IgD-negative memory B cell (primary cell): ENCODE data around the gene TRIM41. TPM values are rescaled to one million over a fixed set of nuclear protein-coding genes. Genes with fewer than 3 reads are reported as not detected.

Experiments used
- H3K27ac Mint-ChIP-seq, 3 donors: one replicate each; pipeline ENCODE4 v1.8.0; 2020 to 2022; ENCODE audit warnings: mild to moderate bottlenecking in 3 of 3, mixed read lengths in 3 of 3, moderate library complexity in 1 of 3
- H3K27me3 Mint-ChIP-seq: one replicate; pipeline ENCODE4 v1.8.0; 2021; ENCODE audit warnings: mixed read lengths
- H3K36me3 Mint-ChIP-seq: one replicate; pipeline ENCODE4 v1.8.0; 2020; ENCODE audit warnings: mild to moderate bottlenecking, mixed read lengths
- H3K4me1 Mint-ChIP-seq, 3 donors: one replicate each; pipeline ENCODE4 v1.8.0; 2020 to 2022; ENCODE audit warnings: mixed read lengths in 3 of 3, mild to moderate bottlenecking in 1 of 3
- H3K4me3 Mint-ChIP-seq, 4 donors: one replicate each; pipeline ENCODE4 v1.8.0; 2020 to 2022; ENCODE audit warnings: mild to moderate bottlenecking in 4 of 4, mixed read lengths in 4 of 4, moderate library complexity in 3 of 4
- H3K9me3 Mint-ChIP-seq, 3 donors: one replicate each; pipeline ENCODE4 v1.8.0; 2020 to 2021; ENCODE audit warnings: mixed read lengths in 3 of 3, mild to moderate bottlenecking in 1 of 3
- polyA plus RNA-seq: library from polyadenylated mRNA; unstranded; fragments of 300-500 nt; fragmentation: Illumina TruSeq; gene quantifications from one replicate; pipeline ENCODE4 v1.2.3, GENCODE V29; 2021

The TRIM41 gene
- polyA plus RNA-seq, 1 donor from 2014 or later = 1.3 TPM

- peaks cover 12 to 18% (median 14%) of the 10 kb centered on the region in 3 donors for H3K4me1 Mint-ChIP-seq
- no peaks in the 10 kb centered on the region for H3K9me3 Mint-ChIP-seq
- peak overlapping the region in 1 of 3 donors; percentile 56 for H3K27ac Mint-ChIP-seq
- peaks cover 2% of the 10 kb centered on the region for H3K36me3 Mint-ChIP-seq
- H3K4me3 Mint-ChIP-seq = peak overlapping the region in 1 of 4 donors; percentile 24
- H3K27me3 Mint-ChIP-seq = no peaks in the 10 kb centered on the region
These were observed 14.0 kb downstream of the TRIM41 start for GRCh38 chr5:181236954-181237641.

DNA sequence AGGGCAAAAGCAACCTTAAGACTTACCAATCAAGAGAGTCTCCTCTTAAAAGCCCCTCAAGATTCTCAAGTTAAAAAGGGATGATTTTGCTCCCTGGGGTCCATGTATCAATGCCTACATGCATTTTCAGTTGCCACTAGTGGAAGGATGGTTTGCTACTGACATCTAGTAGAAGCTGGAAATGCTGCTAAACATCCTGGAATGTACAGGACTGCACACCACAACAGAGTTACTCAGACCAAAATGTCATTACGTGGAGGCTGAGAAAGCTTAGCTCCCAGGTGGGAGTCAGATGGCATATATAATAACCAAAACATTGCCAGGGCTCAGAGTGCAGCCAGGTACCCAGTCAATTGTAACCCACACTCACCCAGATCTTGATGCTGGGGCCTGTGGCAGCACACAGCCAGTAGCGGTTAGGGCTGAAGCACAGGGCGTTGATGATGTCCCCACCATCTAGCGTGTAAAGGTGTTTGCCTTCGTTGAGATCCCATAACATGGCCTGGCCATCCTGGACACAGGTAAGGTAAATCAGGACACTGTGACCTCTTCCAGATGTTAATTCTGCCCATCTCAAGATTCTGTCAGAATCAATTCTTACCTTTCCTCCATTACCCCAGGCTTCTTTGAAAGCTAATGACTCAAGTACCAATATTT, 14.8 kb downstream of the TRIM41 start:
- no peaks in the 10 kb centered on the region for H3K9me3 Mint-ChIP-seq
- peak overlapping the region in 1 of 3 donors; percentile 56 for H3K27ac Mint-ChIP-seq
- H3K4me3 Mint-ChIP-seq = peak overlapping the region in 1 of 4 donors; percentile 10
- peaks cover 2% of the 10 kb centered on the region for H3K36me3 Mint-ChIP-seq
- no peaks in the 10 kb centered on the region for H3K27me3 Mint-ChIP-seq
- H3K4me1 Mint-ChIP-seq = peaks cover 15 to 22% (median 16%) of the 10 kb centered on the region in 3 donors

GRCh38 chr5:181239062-181239663, 16.1 kb downstream of the TRIM41 start:
- Mint-ChIP-seq H3K36me3 (peaks cover 3% of the 10 kb centered on the region), H3K27me3 (no peaks in the 10 kb centered on the region), H3K4me3 (peak overlapping the region in 1 of 4 donors; percentile 71), H3K27ac (peak overlapping the region; percentile 39 to 83 (median 47)), H3K4me1 (peaks cover 16 to 26% (median 17%) of the 10 kb centered on the region in 3 donors), H3K9me3 (no peaks in the 10 kb centered on the region)

GRCh38 chr5:181241393-181241975, 18.4 kb downstream of the TRIM41 start:
- H3K4me1 Mint-ChIP-seq = peaks cover 25 to 42% (median 25%) of the 10 kb centered on the region in 3 donors
- peak overlapping the region; percentile 92 to 99 (median 98) for H3K4me3 Mint-ChIP-seq
- H3K9me3 Mint-ChIP-seq = no peaks in the 10 kb centered on the region
- peaks cover 3% of the 10 kb centered on the region for H3K36me3 Mint-ChIP-seq
- peak overlapping the region; percentile 88 to 97 (median 91) for H3K27ac Mint-ChIP-seq
- no peaks in the 10 kb centered on the region for H3K27me3 Mint-ChIP-seq

DNA sequence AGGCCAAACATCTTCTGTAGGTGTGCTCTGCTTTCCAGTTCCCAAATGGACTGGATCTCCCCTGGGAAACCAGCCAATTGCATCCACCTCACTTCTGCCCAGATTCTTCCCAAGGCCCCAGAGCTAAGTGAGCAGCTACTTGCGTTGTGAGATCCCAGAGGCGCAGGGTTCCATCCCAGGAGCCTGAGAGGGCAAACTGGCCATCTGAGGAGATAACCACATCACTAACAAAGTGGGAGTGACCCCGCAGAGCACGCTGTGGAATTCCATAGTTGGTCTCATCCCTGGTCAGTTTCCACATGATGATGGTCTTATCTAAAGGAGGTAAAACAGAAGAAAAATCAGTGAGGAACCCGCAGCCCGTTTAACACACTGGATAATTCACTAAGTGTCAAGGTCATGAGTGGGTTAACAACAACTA, 19.0 kb downstream of the TRIM41 start:
- H3K4me1 Mint-ChIP-seq = peaks cover 25 to 42% (median 25%) of the 10 kb centered on the region in 3 donors
- no peaks in the 10 kb centered on the region for H3K27me3 Mint-ChIP-seq
- peaks cover 3% of the 10 kb centered on the region for H3K36me3 Mint-ChIP-seq
- peak overlapping the region; percentile 90 to 97 (median 91) for H3K27ac Mint-ChIP-seq
- H3K9me3 Mint-ChIP-seq = no peaks in the 10 kb centered on the region
- peak overlapping the region; percentile 92 to 99 (median 98) for H3K4me3 Mint-ChIP-seq

GRCh38 chr5:181243018-181243563, 20.0 kb downstream of the TRIM41 start:
- Mint-ChIP-seq H3K9me3 (no peaks in the 10 kb centered on the region), H3K27me3 (no peaks in the 10 kb centered on the region), H3K27ac (peak overlapping the region; percentile 90 to 97 (median 91)), H3K36me3 (peaks cover 3% of the 10 kb centered on the region), H3K4me3 (peak overlapping the region; percentile 92 to 99 (median 98)), H3K4me1 (peaks cover 26 to 44% (median 30%) of the 10 kb centered on the region in 3 donors)

DNA sequence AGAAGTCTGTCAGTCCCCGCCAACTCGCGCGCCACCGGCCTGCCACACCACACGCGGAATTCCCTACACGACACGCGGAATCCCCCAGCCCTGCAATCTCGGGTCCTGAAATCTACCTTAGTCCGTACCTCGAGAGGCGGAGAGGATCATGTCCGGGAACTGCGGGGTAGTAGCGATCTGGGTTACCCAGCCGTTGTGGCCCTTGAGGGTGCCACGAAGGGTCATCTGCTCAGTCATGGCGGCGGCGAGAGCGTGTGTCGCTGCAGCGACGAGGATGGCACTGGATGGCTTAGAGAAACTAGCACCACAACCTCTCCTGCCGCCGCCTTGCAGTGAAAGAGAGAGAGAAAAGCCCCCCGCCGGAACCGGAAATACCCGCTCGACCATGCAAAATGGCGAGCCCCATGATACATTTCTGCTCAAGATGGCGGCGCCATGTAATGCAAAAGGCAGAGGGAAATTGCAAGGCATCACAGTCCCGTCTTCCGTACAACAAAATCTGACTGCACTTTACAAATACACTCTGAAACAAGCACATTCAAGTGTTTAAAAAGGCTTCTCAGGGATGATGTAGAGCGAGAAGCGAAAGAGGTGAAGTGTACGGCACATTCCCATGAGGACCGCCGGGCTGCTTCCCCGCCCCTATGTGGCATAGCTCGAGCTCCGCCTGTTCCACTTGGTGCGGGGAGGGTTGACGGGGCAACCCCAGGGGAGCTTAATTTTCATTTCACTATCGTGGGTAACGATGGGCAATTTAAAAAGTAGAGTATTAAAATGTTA, 20.7 kb downstream of the TRIM41 start, which contains the start of gene RACK1:
TSS of gene RACK1 (minus strand) at position 343 of the 780 bp plus-strand sequence. CDS start at position 237, 106 bp downstream.
- peak within 1 kb of the TSS; percentile 90 to 99 (median 91) for H3K27ac Mint-ChIP-seq
- no peaks in the 10 kb centered on the region for H3K9me3 Mint-ChIP-seq
- H3K36me3 Mint-ChIP-seq = peaks cover 3% of the 10 kb centered on the region
- no peaks in the 10 kb centered on the region for H3K27me3 Mint-ChIP-seq
- H3K4me1 Mint-ChIP-seq = peaks cover 31 to 46% (median 32%) of the 10 kb centered on the region in 3 donors
- peak within 1 kb of the TSS; percentile 92 to 99 (median 98) for H3K4me3 Mint-ChIP-seq

DNA sequence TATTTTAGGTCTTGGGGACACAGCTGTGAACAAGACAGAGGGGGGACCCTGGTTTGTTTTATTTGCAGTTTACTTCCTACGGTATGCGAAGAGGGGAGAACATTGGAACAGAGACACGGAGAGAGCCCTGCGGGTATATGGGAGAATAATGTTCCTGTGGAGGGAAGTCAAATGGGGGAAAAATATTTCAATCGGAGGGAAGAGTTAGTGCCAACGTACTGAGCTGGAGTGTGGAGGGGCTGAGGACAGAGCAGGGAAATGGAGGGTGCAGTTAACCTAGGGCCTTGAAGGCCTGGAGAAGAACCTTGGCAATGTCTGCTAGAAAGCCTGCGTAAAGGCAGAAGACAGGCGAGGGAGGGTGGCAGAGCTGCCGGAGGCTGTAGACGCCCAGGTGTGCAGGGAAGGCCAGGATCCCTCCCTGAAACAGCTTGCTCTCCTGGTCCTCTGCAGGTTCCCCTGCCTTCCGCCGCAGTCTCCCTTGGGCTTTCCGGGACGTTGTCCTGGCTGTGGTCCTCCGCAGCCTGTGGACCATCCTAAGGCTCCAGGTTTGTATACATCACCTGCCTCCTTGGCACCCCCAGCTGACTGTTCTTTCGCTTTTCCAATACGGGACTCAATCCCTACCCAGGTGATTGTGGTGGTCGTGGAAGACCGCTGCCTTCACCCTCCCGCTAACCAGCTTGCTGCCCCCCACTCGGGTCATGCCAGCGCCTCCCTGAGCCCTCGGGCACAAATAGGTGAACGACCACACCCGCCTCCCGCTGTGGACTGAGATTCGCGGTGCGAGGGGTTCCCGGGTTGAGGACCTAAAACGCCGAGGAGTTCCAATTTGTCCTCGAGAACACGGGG, 22.6 kb downstream of the TRIM41 start:
- peaks cover 44 to 48% (median 44%) of the 10 kb centered on the region in 3 donors for H3K4me1 Mint-ChIP-seq
- peaks cover 3% of the 10 kb centered on the region for H3K36me3 Mint-ChIP-seq
- H3K9me3 Mint-ChIP-seq = no peaks in the 10 kb centered on the region
- H3K4me3 Mint-ChIP-seq = peak overlapping the region; percentile 92 to 99 (median 95)
- H3K27ac Mint-ChIP-seq = peak overlapping the region; percentile 85 to 99 (median 90)
- H3K27me3 Mint-ChIP-seq = no peaks in the 10 kb centered on the region

DNA sequence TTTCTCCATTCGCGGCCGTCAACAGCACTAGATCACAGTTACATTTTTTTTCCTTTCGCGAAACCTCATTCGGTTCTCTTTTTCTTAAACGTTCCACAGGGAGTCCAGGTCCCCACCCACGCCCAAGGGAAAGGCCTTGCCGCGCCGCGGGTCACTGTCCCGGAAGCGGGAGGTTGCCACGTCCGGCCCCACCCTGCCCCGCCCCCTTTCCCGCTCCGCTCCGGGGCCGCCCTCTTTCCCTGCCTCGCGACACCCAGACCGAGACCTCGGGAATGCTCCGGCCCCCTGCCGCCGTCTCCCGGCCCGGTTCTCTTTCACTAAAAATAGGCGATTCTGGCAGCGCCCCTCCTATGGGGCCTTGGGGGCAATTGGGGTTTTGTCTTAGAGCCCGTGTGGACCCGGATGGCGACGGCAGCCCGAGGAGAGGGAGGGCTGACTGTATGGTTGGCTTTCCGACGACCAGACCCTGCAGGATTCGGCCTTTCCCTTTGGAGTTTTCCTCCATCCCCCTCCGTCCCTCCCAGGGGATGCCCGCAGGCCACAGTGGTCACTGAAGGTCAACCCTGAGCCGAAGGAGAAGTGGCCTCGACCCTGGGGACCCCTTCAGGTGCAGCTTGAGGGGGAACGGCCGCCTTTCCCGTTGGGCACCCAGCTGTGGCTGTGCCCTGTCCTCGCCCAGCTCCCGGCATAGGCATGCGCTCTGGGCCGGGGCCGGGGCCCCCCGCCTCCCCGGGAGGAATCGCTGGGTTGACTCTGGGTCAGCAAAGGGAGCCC, 23.4 kb downstream of the TRIM41 start:
- H3K36me3 Mint-ChIP-seq = peaks cover 3% of the 10 kb centered on the region

DNA sequence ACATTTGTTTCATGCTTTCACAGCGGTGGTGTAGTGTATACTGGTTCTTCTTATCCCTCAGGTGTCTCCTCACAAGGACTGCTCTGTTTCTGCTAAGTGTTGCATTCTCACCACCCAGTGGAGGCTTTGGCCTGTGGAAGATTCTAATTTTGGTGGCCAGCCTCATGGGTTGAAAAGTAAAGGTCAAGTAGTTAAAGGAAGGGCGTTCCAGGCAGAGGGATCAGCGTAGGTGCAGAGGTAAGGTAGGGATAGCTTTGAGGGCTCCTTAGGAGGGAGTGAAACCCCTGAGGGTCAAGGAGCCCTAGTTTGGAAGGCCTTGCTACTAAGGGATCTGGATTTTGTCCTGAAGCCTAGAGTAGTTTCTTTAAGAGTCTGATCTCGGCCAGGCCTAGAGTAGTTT, 25.2 kb downstream of the TRIM41 start:
- no peaks in the 10 kb centered on the region for H3K9me3 Mint-ChIP-seq
- peak overlapping the region; percentile 85 to 93 (median 90) for H3K27ac Mint-ChIP-seq
- H3K27me3 Mint-ChIP-seq = no peaks in the 10 kb centered on the region
- H3K4me3 Mint-ChIP-seq = peak overlapping the region; percentile 92 to 99 (median 95)
- no peaks in the 10 kb centered on the region for H3K36me3 Mint-ChIP-seq
- H3K4me1 Mint-ChIP-seq = peaks cover 34 to 44% (median 36%) of the 10 kb centered on the region in 3 donors

More for the DNA sequence above, 23.4 kb downstream of the TRIM41 start:
- peaks cover 43 to 48% (median 46%) of the 10 kb centered on the region in 3 donors for H3K4me1 Mint-ChIP-seq
- peak overlapping the region; percentile 92 to 99 (median 95) for H3K4me3 Mint-ChIP-seq
- peak overlapping the region; percentile 85 to 99 (median 90) for H3K27ac Mint-ChIP-seq
- H3K27me3 Mint-ChIP-seq = no peaks in the 10 kb centered on the region
- no peaks in the 10 kb centered on the region for H3K9me3 Mint-ChIP-seq

GRCh38 chr5:181255276-181255675, 32.2 kb downstream of the TRIM41 start:
- Mint-ChIP-seq H3K4me3 (peak overlapping the region in 1 of 4 donors; percentile 30), H3K27me3 (no peaks in the 10 kb centered on the region), H3K36me3 (peaks cover 2% of the 10 kb centered on the region), H3K4me1 (peaks cover 32 to 55% (median 44%) of the 10 kb centered on the region in 3 donors), H3K9me3 (no peaks in the 10 kb centered on the region), H3K27ac (peak overlapping the region in 1 of 3 donors; percentile 49)

DNA sequence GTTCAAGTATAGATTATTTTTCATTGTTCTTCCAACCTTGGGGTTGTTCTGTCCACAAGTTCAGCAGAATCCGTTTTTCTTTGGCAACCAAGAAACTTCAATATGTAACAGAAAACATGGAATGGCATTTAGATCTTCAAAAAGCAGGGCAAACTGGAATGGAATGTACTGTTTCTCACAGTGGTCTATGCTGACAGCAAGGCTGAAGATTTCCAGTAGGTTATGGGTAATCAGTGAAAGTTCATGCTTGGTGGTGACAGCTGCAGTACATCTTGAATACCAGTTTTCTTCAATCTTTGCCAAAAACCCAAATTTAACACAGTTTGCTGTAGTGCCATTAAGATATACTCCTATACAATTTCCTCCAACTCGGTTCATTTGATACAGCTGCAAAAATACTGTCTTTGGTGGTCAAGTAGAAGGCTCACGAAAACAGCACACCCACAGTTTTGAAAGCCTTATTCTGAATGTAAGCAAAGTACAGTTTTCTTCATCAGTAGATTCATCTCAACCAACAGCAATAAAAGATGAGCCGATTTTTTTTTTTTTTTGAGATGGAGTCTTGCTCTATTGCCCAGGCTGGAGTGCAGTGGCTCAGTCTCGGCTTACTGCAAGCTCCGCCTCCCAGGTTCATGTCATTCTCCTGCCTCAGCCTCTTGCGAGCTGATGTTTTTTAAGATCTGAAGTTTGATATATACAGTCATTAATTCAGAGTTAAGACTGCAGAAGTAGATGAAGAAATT, 32.9 kb downstream of the TRIM41 start:
- Mint-ChIP-seq H3K27me3 (no peaks in the 10 kb centered on the region), H3K9me3 (no peaks in the 10 kb centered on the region), H3K4me1 (peaks cover 38 to 59% (median 46%) of the 10 kb centered on the region in 3 donors), H3K27ac (peak overlapping the region in 1 of 3 donors; percentile 49), H3K36me3 (peaks cover 4% of the 10 kb centered on the region), H3K4me3 (peak overlapping the region in 2 of 4 donors; percentile 30 to 56)
